Tibial nerve (tissue), 4 donors: Measurements from ENCODE around the gene NKAIN4. TPM values are rescaled to one million over a fixed set of nuclear protein-coding genes. Genes with fewer than 3 reads are reported as not detected.

Experiments
- DNase-seq, 2 donors: peaks; one replicate each; pipeline ENCODE4 v3.0.0-alpha.2; 2019; ENCODE audit warnings: low spot score in 2 of 2
- H3K27ac ChIP-seq, 4 donors: fragments of 200-600 bp; sonication (generic) in 3 of 4; one replicate each; pipeline ENCODE4 v1.5.1; 2017 to 2019; ENCODE audit warnings: mild to moderate bottlenecking in 1 of 4
- H3K27me3 ChIP-seq, 2 donors: fragments of 200-600 bp; sonication (generic) in 1 of 2; one replicate each; pipeline versions ENCODE4 v1.5.1 to v1.6.0; 2017 to 2019
- H3K36me3 ChIP-seq, 3 donors: fragments of 200-600 bp; sonication (generic); one replicate each; pipeline ENCODE4 v1.5.1; 2018 to 2019
- H3K4me1 ChIP-seq, 4 donors: fragments of 200-600 bp; sonication (generic) in 3 of 4; one replicate each; pipeline ENCODE4 v1.5.1; 2017 to 2019
- H3K4me3 ChIP-seq, 4 donors: fragments of 200-600 bp; sonication (generic) in 3 of 4; one replicate each; pipeline ENCODE4 v1.5.1; 2017 to 2019; ENCODE audit warnings: mild to moderate bottlenecking in 1 of 4, moderate library complexity in 1 of 4
- H3K9me3 ChIP-seq, 4 donors: fragments of 200-600 bp; sonication (generic) in 3 of 4; one replicate each; pipeline ENCODE4 v1.5.1; 2017 to 2019
- EP300 ChIP-seq, 2 donors: sonication (generic); formaldehyde crosslinking; IDR thresholded peaks; one replicate each; pipeline ENCODE4 v1.6.1; 2017; ENCODE audit warnings: antibody characterized with exemption in 2 of 2, mild to moderate bottlenecking in 1 of 2
- POLR2A ChIP-seq, 2 donors: fragments of 450-650 bp; IDR thresholded peaks; one replicate each; pipeline ENCODE4 v1.6.1; 2017; ENCODE audit warnings: antibody characterized with exemption in 2 of 2, mild to moderate bottlenecking in 2 of 2, moderate library complexity in 2 of 2
- WGBS, 2 donors: methylation state at CpG; one replicate each; pipeline ENCODE4 v1.1.5; 2018; 5-methylcytosine and 5-hydroxymethylcytosine counted together
- total RNA-seq, 4 donors: library from RNA; depleted of rRNA; stranded (reverse); fragments of >200 nt; gene quantifications; one replicate each; pipeline ENCODE4 v1.1.0, GENCODE V29; 2016
- TF ChIP-seq, protein P1 (sequence below), 5 experiments: fragments of 200-600 bp in 3 of 5; fragments of 450-650 bp in 2 of 5; sonication (generic) in 3 of 5; IDR thresholded peaks; one replicate each; pipeline ENCODE4 v1.5.1; 2016 to 2019; ENCODE audit warnings: antibody characterized with exemption in 5 of 5, mild to moderate bottlenecking in 3 of 5, moderate library complexity in 2 of 5

NKAIN4 gene
- total RNA-seq, 4 donors from 2014 or later, result 1.2 to 7.2 (median 3.1) TPM

DNA sequence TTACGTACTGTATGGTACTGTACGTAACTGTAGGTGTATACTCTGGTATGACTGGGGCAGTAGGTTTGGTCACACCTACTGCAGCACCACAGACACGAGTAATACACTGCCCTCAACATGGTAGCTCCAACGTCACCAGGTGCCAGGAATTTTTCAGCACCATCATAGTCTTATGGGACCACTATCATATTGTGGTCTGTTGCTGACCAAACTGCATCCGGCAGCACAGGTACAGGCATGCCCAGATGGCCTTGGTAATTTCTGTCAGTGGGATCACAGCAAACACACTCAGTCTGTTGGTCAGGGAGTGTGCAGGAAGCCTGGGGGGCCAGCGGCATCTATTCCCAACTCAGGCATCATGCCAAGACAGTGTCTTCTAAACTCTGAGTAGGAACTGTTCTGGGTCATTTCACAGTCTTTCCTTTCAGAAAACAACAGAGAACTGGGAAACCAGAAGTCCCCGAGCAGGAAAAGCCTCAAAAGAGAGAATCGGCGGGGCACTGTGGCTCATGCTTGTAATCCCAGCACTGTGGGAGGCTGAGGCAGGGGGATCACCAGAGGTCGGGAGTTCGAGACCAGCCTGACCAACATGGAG lies 44.2 kb downstream of the NKAIN4 start:
- no peak for DNase-seq
- TF ChIP-seq, protein P1, sequence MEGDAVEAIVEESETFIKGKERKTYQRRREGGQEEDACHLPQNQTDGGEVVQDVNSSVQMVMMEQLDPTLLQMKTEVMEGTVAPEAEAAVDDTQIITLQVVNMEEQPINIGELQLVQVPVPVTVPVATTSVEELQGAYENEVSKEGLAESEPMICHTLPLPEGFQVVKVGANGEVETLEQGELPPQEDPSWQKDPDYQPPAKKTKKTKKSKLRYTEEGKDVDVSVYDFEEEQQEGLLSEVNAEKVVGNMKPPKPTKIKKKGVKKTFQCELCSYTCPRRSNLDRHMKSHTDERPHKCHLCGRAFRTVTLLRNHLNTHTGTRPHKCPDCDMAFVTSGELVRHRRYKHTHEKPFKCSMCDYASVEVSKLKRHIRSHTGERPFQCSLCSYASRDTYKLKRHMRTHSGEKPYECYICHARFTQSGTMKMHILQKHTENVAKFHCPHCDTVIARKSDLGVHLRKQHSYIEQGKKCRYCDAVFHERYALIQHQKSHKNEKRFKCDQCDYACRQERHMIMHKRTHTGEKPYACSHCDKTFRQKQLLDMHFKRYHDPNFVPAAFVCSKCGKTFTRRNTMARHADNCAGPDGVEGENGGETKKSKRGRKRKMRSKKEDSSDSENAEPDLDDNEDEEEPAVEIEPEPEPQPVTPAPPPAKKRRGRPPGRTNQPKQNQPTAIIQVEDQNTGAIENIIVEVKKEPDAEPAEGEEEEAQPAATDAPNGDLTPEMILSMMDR (IDR thresholded peaks at IDR 0.05), result no peak
- TF ChIP-seq POLR2A (IDR thresholded peaks at IDR 0.05) (no peak), EP300 (IDR thresholded peaks at IDR 0.05) (no peak)
- no peak overlapping the region for H3K4me3 ChIP-seq
- H3K36me3 ChIP-seq, result peaks cover 0 to 89% (median 7%) of the 10 kb centered on the region in 3 donors
- H3K27me3 ChIP-seq, result no peaks in the 10 kb centered on the region
- 76 to 81% methylated on average over 11 of the region's 11 CpGs for WGBS, 2 donors
- H3K27ac ChIP-seq, result no peak overlapping the region
- peaks cover 0 to 64% (median 14%) of the 10 kb centered on the region in 4 donors for H3K4me1 ChIP-seq
- H3K9me3 ChIP-seq, result no peaks in the 10 kb centered on the region

DNA sequence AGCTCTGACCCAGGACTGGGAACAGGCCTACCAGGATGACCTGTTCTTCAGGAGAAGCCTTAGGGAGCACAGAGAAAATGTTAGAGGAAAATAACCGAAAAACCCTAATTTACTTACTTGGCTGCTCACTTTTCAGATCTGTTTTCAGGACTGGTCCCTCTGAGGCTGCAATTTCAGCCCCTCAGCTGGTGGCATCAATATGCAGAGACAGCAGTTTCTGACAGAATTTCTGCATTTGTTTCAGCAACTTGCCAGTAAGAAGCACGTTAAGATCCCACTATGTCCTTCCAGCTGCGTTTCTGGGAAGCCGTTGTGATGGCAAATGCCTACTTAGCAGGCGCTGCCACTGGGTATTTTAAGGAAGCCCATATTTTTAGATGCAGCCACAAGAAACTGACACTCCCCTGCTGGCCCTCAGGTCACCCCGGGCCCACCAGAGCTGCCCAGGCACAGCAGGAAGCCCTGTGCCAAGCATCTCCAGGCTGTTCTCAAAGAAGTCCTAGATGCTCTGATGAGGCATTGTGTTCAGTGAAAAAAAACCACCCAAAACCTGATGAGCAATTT lies 45.8 kb downstream of the NKAIN4 start:
- no peak overlapping the region for H3K27ac ChIP-seq
- WGBS, 2 donors, result 80% methylated on average over 6 of the region's 6 CpGs
- no peak overlapping the region for H3K4me3 ChIP-seq
- no peak for TF ChIP-seq POLR2A (IDR thresholded peaks at IDR 0.05)
- TF ChIP-seq EP300 (IDR thresholded peaks at IDR 0.05), result no peak
- TF ChIP-seq, protein P1 (IDR thresholded peaks at IDR 0.05), result no peak
- no peaks in the 10 kb centered on the region for H3K27me3 ChIP-seq
- H3K9me3 ChIP-seq, result no peaks in the 10 kb centered on the region
- peaks cover 0 to 48% (median 9%) of the 10 kb centered on the region in 4 donors for H3K4me1 ChIP-seq
- DNase-seq, result no peak
- peaks cover 0 to 98% (median 16%) of the 10 kb centered on the region in 3 donors for H3K36me3 ChIP-seq

DNA sequence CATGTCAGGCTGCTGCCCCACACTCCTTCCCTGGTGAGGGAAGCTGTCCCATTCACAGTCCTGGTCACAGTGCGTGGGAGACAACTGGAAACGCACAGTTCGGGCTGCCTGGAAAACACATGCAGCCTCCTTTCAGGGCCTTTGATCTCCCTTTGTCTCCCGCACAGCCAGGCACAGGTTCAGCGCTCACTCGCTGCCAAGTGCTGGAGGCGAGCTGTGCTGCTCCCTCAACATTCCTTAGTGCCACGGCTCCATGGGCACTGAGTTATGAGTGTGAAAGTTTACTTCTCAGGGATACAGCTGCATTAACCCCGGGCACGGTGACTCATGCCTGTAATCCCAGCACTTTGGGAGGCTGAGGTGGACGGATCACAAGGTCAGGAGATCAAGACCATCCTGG lies 47.4 kb downstream of the NKAIN4 start:
- peaks cover 3 to 98% (median 24%) of the 10 kb centered on the region in 3 donors for H3K36me3 ChIP-seq
- no peak for DNase-seq
- H3K27me3 ChIP-seq, result no peaks in the 10 kb centered on the region
- WGBS, 2 donors, result 76 to 77% methylated on average over 7 to 11 of the region's 11 CpGs
- TF ChIP-seq EP300 (IDR thresholded peaks at IDR 0.05), result no peak
- no peak for TF ChIP-seq POLR2A (IDR thresholded peaks at IDR 0.05)
- TF ChIP-seq, protein P1 (IDR thresholded peaks at IDR 0.05), result no peak
- no peak overlapping the region for H3K27ac ChIP-seq
- H3K4me3 ChIP-seq, result no peak overlapping the region
- peaks cover 0 to 33% (median 2%) of the 10 kb centered on the region in 4 donors for H3K4me1 ChIP-seq
- no peaks in the 10 kb centered on the region for H3K9me3 ChIP-seq

DNA sequence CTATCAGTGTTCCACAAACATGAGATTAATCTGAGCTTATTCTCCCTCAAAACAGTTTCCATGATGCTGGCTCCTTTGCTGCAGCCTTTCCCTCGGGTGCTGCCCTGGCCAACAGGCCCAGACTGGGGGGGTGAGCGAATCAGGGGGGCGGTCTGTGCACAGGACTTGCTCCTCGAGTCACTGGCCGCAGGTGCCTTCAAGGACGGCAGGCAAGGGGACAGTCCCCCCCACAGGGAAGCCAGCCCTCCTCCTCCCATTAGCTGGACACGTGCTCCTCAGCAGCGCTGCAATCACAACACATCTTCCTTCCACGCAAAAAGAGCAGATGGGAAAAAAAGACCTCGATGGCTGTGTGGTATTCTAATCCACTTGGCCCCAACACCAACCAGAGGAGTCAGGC lies 48.4 kb downstream of the NKAIN4 start:
- no peaks in the 10 kb centered on the region for H3K9me3 ChIP-seq
- TF ChIP-seq POLR2A (IDR thresholded peaks at IDR 0.05) (no peak), EP300 (IDR thresholded peaks at IDR 0.05) (no peak)
- TF ChIP-seq, protein P1 (IDR thresholded peaks at IDR 0.05), result no peak
- H3K4me1 ChIP-seq, result peaks cover 0 to 34% (median 2%) of the 10 kb centered on the region in 4 donors
- DNase-seq, result no peak
- H3K4me3 ChIP-seq, result no peak overlapping the region
- peaks cover 3 to 98% (median 26%) of the 10 kb centered on the region in 3 donors for H3K36me3 ChIP-seq
- no peaks in the 10 kb centered on the region for H3K27me3 ChIP-seq
- WGBS, 2 donors, result 81 to 88% methylated on average over 10 of the region's 10 CpGs
- no peak overlapping the region for H3K27ac ChIP-seq

DNA sequence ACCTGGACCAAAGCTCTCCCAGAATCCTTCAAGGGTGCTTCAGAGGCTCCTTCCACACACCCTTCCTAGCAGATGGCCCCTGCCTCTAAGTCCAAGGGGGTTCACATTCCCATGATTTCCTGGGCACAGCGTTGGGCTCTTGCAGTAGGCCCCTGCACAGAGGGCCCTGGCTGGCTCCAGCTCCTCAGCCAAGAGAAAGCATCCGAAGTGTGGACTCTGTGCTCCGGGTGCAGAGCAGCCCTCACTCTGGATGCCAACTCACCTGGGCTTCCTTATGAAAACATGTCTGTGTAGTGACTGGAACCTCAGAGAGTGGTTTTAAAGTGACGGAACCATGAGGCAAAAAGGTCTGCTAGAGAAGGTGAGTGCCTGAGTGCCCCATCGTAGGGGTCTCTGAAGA lies 49.9 kb downstream of the NKAIN4 start:
- Histone ChIP-seq H3K36me3 (peaks cover 3 to 98% (median 26%) of the 10 kb centered on the region in 3 donors), H3K27me3 (no peaks in the 10 kb centered on the region), H3K4me1 (peaks cover 0 to 22% (median under 1%) of the 10 kb centered on the region in 4 donors), H3K4me3 (no peak overlapping the region), H3K9me3 (no peaks in the 10 kb centered on the region), H3K27ac (no peak overlapping the region)
- TF ChIP-seq EP300 (IDR thresholded peaks at IDR 0.05) (no peak), POLR2A (IDR thresholded peaks at IDR 0.05) (no peak)
- TF ChIP-seq, protein P1 (IDR thresholded peaks at IDR 0.05), result no peak
- 86 to 88% methylated on average over 4 to 5 of the region's 5 CpGs for WGBS, 2 donors
- no peak for DNase-seq
